Parathyroid adenoma (tissue), 2 donors: ENCODE measurements around the gene CBLN2.
A peak's percentile ranks its signal among the peaks of the same experiment; 100 is the strongest.

ENCODE experiments used
- H2AFZ ChIP-seq: fragments of 300-600 bp; sonication (generic); one replicate; pipeline ENCODE4 v1.7.0; 2017; ENCODE audit warnings: antibody characterized with exemption, mild to moderate bottlenecking
- H3K27ac ChIP-seq: fragments of 300-600 bp; sonication (generic); one replicate; pipeline ENCODE4 v1.7.0; 2017
- H3K27me3 ChIP-seq: fragments of 300-600 bp; sonication (generic); one replicate; pipeline ENCODE4 v1.7.0; 2017; ENCODE audit warnings: low read length; ENCODE audit not compliant: control insufficient read depth, insufficient read depth
- H3K36me3 ChIP-seq: fragments of 300-600 bp; sonication (generic); one replicate; pipeline ENCODE4 v1.7.0; 2017; ENCODE audit warnings: low read length; ENCODE audit not compliant: control insufficient read depth, insufficient read depth
- H3K4me1 ChIP-seq: fragments of 300-600 bp; sonication (generic); one replicate; pipeline ENCODE4 v1.7.0; 2017; ENCODE audit warnings: control low read depth
- H3K4me2 ChIP-seq: fragments of 300-600 bp; sonication (generic); one replicate; pipeline ENCODE4 v1.7.0; 2017; ENCODE audit warnings: low read length
- H3K4me3 ChIP-seq: fragments of 300-600 bp; sonication (generic); one replicate; pipeline ENCODE4 v1.7.0; 2017; ENCODE audit warnings: low read depth, low read length
- H3K79me2 ChIP-seq: fragments of 300-600 bp; sonication (generic); one replicate; pipeline ENCODE4 v1.7.0; 2017; ENCODE audit warnings: control low read depth
- H3K9ac ChIP-seq: fragments of 300-600 bp; sonication (generic); one replicate; pipeline ENCODE4 v1.7.0; 2017; ENCODE audit warnings: mild to moderate bottlenecking
- H3K9me3 ChIP-seq: fragments of 300-600 bp; sonication (generic); one replicate; pipeline ENCODE4 v1.7.0; 2017; ENCODE audit warnings: low read length; ENCODE audit not compliant: control insufficient read depth
- CTCF ChIP-seq: fragments of 300-600 bp; sonication (generic); IDR thresholded peaks from one replicate; pipeline ENCODE4 v1.7.0; 2017; ENCODE audit warnings: antibody characterized with exemption, mild to moderate bottlenecking
- donor health status: primary hyperparathyroidism.

Gene CBLN2

GRCh38 chr18:72542342-72542741, 1.8 kb downstream of the CBLN2 start:
- H3K27me3 ChIP-seq = no peaks in the 10 kb centered on the region
- H3K4me2 ChIP-seq = peak overlapping the region; percentile 17
- H3K27ac ChIP-seq = no peak overlapping the region
- no peak overlapping the region for H2AFZ ChIP-seq
- no peaks in the 10 kb centered on the region for H3K9me3 ChIP-seq
- H3K9ac ChIP-seq = no peak overlapping the region
- H3K36me3 ChIP-seq = no peaks in the 10 kb centered on the region
- H3K4me1 ChIP-seq = no peaks in the 10 kb centered on the region
- H3K4me3 ChIP-seq = no peak overlapping the region
- TF ChIP-seq CTCF = no peak
- no peaks in the 10 kb centered on the region for H3K79me2 ChIP-seq

- no peak for TF ChIP-seq CTCF
- Histone ChIP-seq H3K4me3 (no peak overlapping the region), H3K27ac (no peak overlapping the region)
These were observed 2.2 kb downstream of the CBLN2 start for GRCh38 chr18:72541871-72542332.

GRCh38 chr18:72539901-72540300, 4.2 kb downstream of the CBLN2 start:
- Histone ChIP-seq H3K4me3 (no peak overlapping the region), H3K27me3 (no peaks in the 10 kb centered on the region)

More at GRCh38 chr18:72541871-72542332, 2.2 kb downstream of the CBLN2 start:
- H3K4me1 ChIP-seq = no peaks in the 10 kb centered on the region
- H3K9me3 ChIP-seq = no peaks in the 10 kb centered on the region
- no peaks in the 10 kb centered on the region for H3K27me3 ChIP-seq
- no peaks in the 10 kb centered on the region for H3K79me2 ChIP-seq
- peak overlapping the region; percentile 17 for H3K4me2 ChIP-seq
- H3K36me3 ChIP-seq = no peaks in the 10 kb centered on the region
- H3K9ac ChIP-seq = no peak overlapping the region
- H2AFZ ChIP-seq = no peak overlapping the region

GRCh38 chr18:72530622-72531021, 13.5 kb downstream of the CBLN2 start:
- no peaks in the 10 kb centered on the region for H3K36me3 ChIP-seq
- H2AFZ ChIP-seq = no peak overlapping the region
- no peaks in the 10 kb centered on the region for H3K79me2 ChIP-seq
- no peaks in the 10 kb centered on the region for H3K27me3 ChIP-seq
- TF ChIP-seq CTCF = no peak
- H3K9ac ChIP-seq = no peak overlapping the region
- no peak overlapping the region for H3K4me3 ChIP-seq
- no peaks in the 10 kb centered on the region for H3K9me3 ChIP-seq
- H3K4me2 ChIP-seq = no peak overlapping the region
- H3K4me1 ChIP-seq = no peaks in the 10 kb centered on the region
- H3K27ac ChIP-seq = no peak overlapping the region

More at GRCh38 chr18:72539901-72540300, 4.2 kb downstream of the CBLN2 start:
- Histone ChIP-seq H3K36me3 (no peaks in the 10 kb centered on the region), H3K9me3 (no peaks in the 10 kb centered on the region), H3K4me1 (no peaks in the 10 kb centered on the region), H3K4me2 (no peak overlapping the region), H3K79me2 (no peaks in the 10 kb centered on the region), H3K27ac (no peak overlapping the region), H2AFZ (no peak overlapping the region), H3K9ac (no peak overlapping the region)
- TF ChIP-seq CTCF = no peak

GRCh38 chr18:72504866-72505265, 39.3 kb downstream of the CBLN2 start:
- no peak overlapping the region for H3K27ac ChIP-seq

More at GRCh38 chr18:72504866-72505265, 39.3 kb downstream of the CBLN2 start:
- Histone ChIP-seq H3K9me3 (no peaks in the 10 kb centered on the region), H3K9ac (no peak overlapping the region), H3K79me2 (no peaks in the 10 kb centered on the region), H3K4me3 (no peak overlapping the region), H3K27me3 (no peaks in the 10 kb centered on the region), H3K4me2 (no peak overlapping the region), H3K36me3 (no peaks in the 10 kb centered on the region), H2AFZ (no peak overlapping the region), H3K4me1 (no peaks in the 10 kb centered on the region)
- no peak for TF ChIP-seq CTCF
